IMR-90 (cell line): Measurements from ENCODE around the gene COPZ2.

Experiments used
- CEBPB ChIP-seq: IDR thresholded peaks from 2 replicates; pipeline ENCODE4 v1.6.1; 2012; ENCODE audit warnings: low read depth, low read length, improper control_type of control experiment
- CHD1 ChIP-seq: IDR thresholded peaks from 2 replicates; pipeline ENCODE4 v1.6.1; 2012; ENCODE audit warnings: low read depth, low read length, improper control_type of control experiment
- CTCF ChIP-seq: conservative IDR thresholded peaks from 2 replicates; pipeline ENCODE4 v1.5.1; 2012; ENCODE audit warnings: mild to moderate bottlenecking, low read depth, low read length, improper control_type of control experiment
- POLR2A ChIP-seq: IDR thresholded peaks from 2 replicates; pipeline ENCODE4 v1.6.1; 2012; ENCODE audit warnings: mild to moderate bottlenecking, low read depth, low read length
- RAD21 ChIP-seq: IDR thresholded peaks from 2 replicates; pipeline ENCODE4 v1.6.1; 2012; ENCODE audit warnings: low read length, improper control_type of control experiment
- RCOR1 ChIP-seq: IDR thresholded peaks from 2 replicates; pipeline ENCODE4 v1.6.1; 2012; ENCODE audit warnings: mild to moderate bottlenecking, low read length, improper control_type of control experiment; ENCODE audit not compliant: insufficient replicate concordance
- USF2 ChIP-seq: fragments of 150-350 bp; IDR thresholded peaks from 2 replicates; pipeline ENCODE4 v1.6.1; 2017; ENCODE audit warnings: mild to moderate bottlenecking, antibody characterized with exemption, low read length, low read depth

- no peak for TF ChIP-seq POLR2A
- TF ChIP-seq CTCF, result no peak
- no peak for TF ChIP-seq CHD1
- no peak for TF ChIP-seq RCOR1
- no peak for TF ChIP-seq RAD21
- no peak for TF ChIP-seq CEBPB
- TF ChIP-seq USF2, result peak; percentile 11; the same call in 1 of the 2 replicates
Measured at GRCh38 chr17:48001197-48001596, 36.4 kb downstream of the COPZ2 start.
